SK-N-SH (cell line): ENCODE results near the gene CKS1B. TPM values are rescaled to one million over a fixed set of nuclear protein-coding genes. Genes with fewer than 3 reads are reported as not detected.

Experiments
- CTCF ChIA-PET: fragments of 300-600, 350-600 bp; formaldehyde crosslinking; extraction: SDS; loops from one replicate; lab custom pipeline; 2021; lab: Yijun Ruan, JAX
- POLR2A ChIA-PET: fragments of 350-600 bp; sonication (Branson Sonifier 250); formaldehyde crosslinking; extraction: SDS; loops from one replicate; lab custom pipeline; 2020; ENCODE audit warnings: antibody characterized with exemption, inconsistent platforms; lab: Yijun Ruan, JAX
- DNase-seq: peaks from one replicate; pipeline ENCODE4 v3.0.0; 2012
- H2AFZ ChIP-seq: fragments of 200-600 bp; sonication (generic); 2 replicates; pipeline ENCODE4 v1.8.1; 2016; ENCODE audit warnings: antibody characterized with exemption, mild to moderate bottlenecking, low read depth
- H3F3A ChIP-seq: fragments of 200-600 bp; sonication (generic); replicated peaks from 2 replicates; pipeline ENCODE3; 2016; ENCODE audit warnings: antibody characterized with exemption, mild to moderate bottlenecking; ENCODE audit not compliant: insufficient read depth
- H3K27ac ChIP-seq, 2 experiments: fragments of 200-500 bp in 1 of 2; fragments of 200-600 bp in 1 of 2; sonication (Bioruptor generic) in 1 of 2; sonication (generic), shearing (Covaris generic) in 1 of 2; 2 replicates each; pipeline versions ENCODE4 v1.5.1 to v1.6.1; 2014 to 2016; ENCODE audit warnings: low read depth in 2 of 2, inconsistent platforms in 1 of 2, low read length in 1 of 2, mild to moderate bottlenecking in 1 of 2, mixed read lengths in 1 of 2
- H3K27me3 ChIP-seq: fragments of 200-600 bp; sonication (generic), shearing (Covaris generic); 2 replicates; pipeline ENCODE4 v1.6.1; 2016; ENCODE audit warnings: mixed run types; ENCODE audit not compliant: insufficient read depth
- H3K36me3 ChIP-seq, 2 experiments: fragments of 200-500 bp in 1 of 2; fragments of 200-600 bp in 1 of 2; sonication (Bioruptor generic) in 1 of 2; sonication (generic) in 1 of 2; replicated peaks in 1 of 2; 2 replicates each; pipeline versions ENCODE3 to v1.5.1; 2014 to 2016; ENCODE audit warnings: low read length in 1 of 2, mild to moderate bottlenecking in 1 of 2; ENCODE audit not compliant: insufficient read depth in 2 of 2, control insufficient read depth in 1 of 2
- H3K4me1 ChIP-seq, 2 experiments: fragments of 200-500 bp in 1 of 2; fragments of 200-600 bp in 1 of 2; sonication (Bioruptor generic) in 1 of 2; sonication (generic), shearing (Covaris generic) in 1 of 2; 2 replicates each; pipeline versions ENCODE4 v1.5.1 to v1.6.1; 2014 to 2016; ENCODE audit warnings: low read depth in 1 of 2, low read length in 1 of 2, mixed run types in 1 of 2; ENCODE audit not compliant: insufficient read depth in 2 of 2, control insufficient read depth in 1 of 2
- H3K4me2 ChIP-seq: fragments of 200-600 bp; sonication (generic), shearing (Covaris generic); 2 replicates; pipeline ENCODE4 v1.6.1; 2017; ENCODE audit warnings: mixed run types
- H3K4me3 ChIP-seq, 2 experiments: fragments of 200-500 bp in 1 of 2; fragments of 200-600 bp in 1 of 2; sonication (Bioruptor generic) in 1 of 2; sonication (generic), shearing (Covaris generic) in 1 of 2; 2 replicates each; pipeline versions ENCODE4 v1.5.1 to v1.8.1; 2014 to 2016; ENCODE audit warnings: low read depth in 2 of 2, inconsistent platforms in 1 of 2, low read length in 1 of 2, mild to moderate bottlenecking in 1 of 2, mixed read lengths in 1 of 2, moderate library complexity in 1 of 2
- H3K79me2 ChIP-seq: fragments of 200-600 bp; sonication (generic); 2 replicates; pipeline ENCODE4 v1.8.1; 2017; ENCODE audit warnings: mild to moderate bottlenecking; ENCODE audit not compliant: insufficient read depth
- H3K9ac ChIP-seq: fragments of 200-600 bp; sonication (generic); 2 replicates; pipeline ENCODE4 v1.6.1; 2017; ENCODE audit warnings: mixed run types
- H3K9me2 ChIP-seq: fragments of 200-600 bp; sonication (generic); 2 replicates; pipeline ENCODE4 v1.6.1; 2017; ENCODE audit warnings: mixed run types
- H3K9me3 ChIP-seq: fragments of 200-600 bp; sonication (generic); 2 replicates; pipeline ENCODE4 v1.6.1; 2017; ENCODE audit warnings: mixed run types, mild to moderate bottlenecking, moderate library complexity
- H4K20me1 ChIP-seq: fragments of 200-600 bp; sonication (generic); 2 replicates; pipeline ENCODE4 v1.6.1; 2017; ENCODE audit warnings: mild to moderate bottlenecking, mixed run types; ENCODE audit not compliant: insufficient read depth
- CHD2 ChIP-seq: fragments of 150-350 bp; IDR thresholded peaks from 2 replicates; pipeline ENCODE4 v1.6.1; 2018; ENCODE audit warnings: low read length; ENCODE audit not compliant: partially characterized antibody
- EP300 ChIP-seq, 2 experiments: IDR thresholded peaks; 2 replicates each; pipeline versions ENCODE4 v1.4.0 to v1.6.1; 2012; ENCODE audit warnings: borderline replicate concordance in 1 of 2, low read depth in 1 of 2, low read length in 1 of 2
- FOXM1 ChIP-seq: IDR thresholded peaks from 2 replicates; pipeline ENCODE4 v1.4.0; 2012; ENCODE audit warnings: low read depth, mild to moderate bottlenecking
- GABPA ChIP-seq: IDR thresholded peaks from 2 replicates; pipeline ENCODE4 v1.4.0; 2012; ENCODE audit warnings: low read depth, mild to moderate bottlenecking
- MEF2A ChIP-seq: IDR thresholded peaks from 2 replicates; pipeline ENCODE4 v1.4.0; 2012; ENCODE audit warnings: low read depth, borderline replicate concordance
- NRF1 ChIP-seq: IDR thresholded peaks from 2 replicates; pipeline ENCODE4 v1.6.1; 2012; ENCODE audit warnings: low read depth, mild to moderate bottlenecking, low read length
- RAD21 ChIP-seq: IDR thresholded peaks from 2 replicates; pipeline ENCODE4 v1.6.1; 2012; ENCODE audit warnings: mild to moderate bottlenecking, low read length
- RCOR1 ChIP-seq: fragments of 150-350 bp; IDR thresholded peaks from 2 replicates; pipeline ENCODE4 v1.6.1; 2017; ENCODE audit warnings: antibody characterized with exemption, low read length
- SIN3A ChIP-seq: IDR thresholded peaks from 2 replicates; pipeline ENCODE4 v1.6.1; 2012; ENCODE audit warnings: low read depth, mild to moderate bottlenecking, low read length, moderate library complexity, borderline replicate concordance
- SMC3 ChIP-seq: IDR thresholded peaks from 2 replicates; pipeline ENCODE4 v1.6.1; 2012; ENCODE audit warnings: low read depth, low read length, improper control_type of control experiment
- TAF1 ChIP-seq: IDR thresholded peaks from 2 replicates; pipeline ENCODE4 v1.6.1; 2012; ENCODE audit warnings: low read depth, mild to moderate bottlenecking, low read length, moderate library complexity, borderline replicate concordance
- TCF12 ChIP-seq: IDR thresholded peaks from 2 replicates; pipeline ENCODE4 v1.4.0; 2012
- TEAD4 ChIP-seq: IDR thresholded peaks from 2 replicates; pipeline ENCODE4 v1.4.0; 2012; ENCODE audit warnings: mild to moderate bottlenecking, borderline replicate concordance; ENCODE audit not compliant: insufficient read depth
- USF1 ChIP-seq: IDR thresholded peaks from 2 replicates; pipeline ENCODE4 v1.4.0; 2012; ENCODE audit warnings: low read depth, borderline replicate concordance
- USF2 ChIP-seq: fragments of 150-350 bp; IDR thresholded peaks from 2 replicates; pipeline ENCODE4 v1.6.1; 2017; ENCODE audit warnings: antibody characterized with exemption, low read length, low read depth, borderline replicate concordance
- YY1 ChIP-seq: IDR thresholded peaks from 2 replicates; pipeline ENCODE4 v1.4.0; 2012; ENCODE audit warnings: low read depth, mild to moderate bottlenecking
- WGBS: methylation state at CpG from one replicate; pipeline ENCODE4 v1.1.6; 2017; ENCODE audit warnings: low lambda C conversion rate; 5-methylcytosine and 5-hydroxymethylcytosine counted together
- polyA plus RNA-seq, 3 experiments: library from polyadenylated mRNA; depleted of rRNA; stranded (reverse); fragments of >200 nt; gene quantifications; 2 replicates each; pipeline ENCODE4 v1.2.3, GENCODE V29; 2012
- TF ChIP-seq, protein P1 (sequence below): fragments of 200-600 bp; sonication (generic); IDR thresholded peaks from 2 replicates; pipeline ENCODE4 v1.6.1; 2017; ENCODE audit warnings: antibody characterized with exemption, mild to moderate bottlenecking, moderate library complexity

CKS1B gene
- polyA plus RNA-seq, 1 of the 3 experiments (the other 2 are of a cell fraction), result 308 TPM

DNA sequence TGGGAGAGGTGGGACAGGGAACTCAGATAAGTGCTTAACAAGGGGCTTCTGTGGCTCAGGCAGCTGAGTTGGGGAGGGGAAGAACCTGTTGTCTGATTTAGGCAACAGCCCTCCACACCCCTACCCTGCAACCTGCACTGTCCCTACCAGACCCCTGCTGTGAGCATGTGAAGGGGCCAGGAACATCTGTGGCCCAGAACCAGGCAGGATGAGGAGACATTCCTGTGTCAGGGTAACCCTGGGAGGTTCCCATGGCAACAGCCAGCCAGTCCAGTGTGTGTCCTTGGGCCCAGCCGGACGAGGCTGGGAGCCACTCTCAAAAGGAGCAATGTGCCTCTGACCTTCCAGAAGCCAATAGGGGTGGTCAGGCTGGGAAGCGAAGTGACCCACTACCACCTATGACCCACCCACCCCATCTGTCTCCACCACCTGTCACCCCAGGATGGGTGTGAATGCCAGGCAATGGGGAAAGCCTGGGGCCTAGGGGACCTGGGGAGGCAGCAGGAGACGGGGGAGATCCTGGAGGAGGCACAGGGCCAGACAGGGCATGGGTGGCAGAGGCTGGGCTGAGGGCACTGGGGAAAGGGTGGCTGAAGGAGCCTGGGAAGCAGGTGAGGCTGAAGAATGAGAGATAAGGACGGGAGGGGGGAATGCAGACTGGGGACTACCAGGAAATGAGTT lies 33.0 kb upstream of the CKS1B start:
- H3K79me2 ChIP-seq, result no peaks in the 10 kb centered on the region
- no peak overlapping the region for H3K4me3 ChIP-seq
- peaks cover 19% of the 10 kb centered on the region for H3F3A ChIP-seq
- 77% methylated on average over 5 of the region's 5 CpGs for WGBS
- H4K20me1 ChIP-seq, result no peaks in the 10 kb centered on the region
- no peak for TF ChIP-seq FOXM1
- no peak for TF ChIP-seq TCF12
- no peak for TF ChIP-seq USF2
- TF ChIP-seq CHD2, result no peak
- TF ChIP-seq MEF2A, result no peak
- TF ChIP-seq RCOR1, result 0 out of 2 replicates have a peak, but pooled peaks have one; percentile 14
- no peak for TF ChIP-seq YY1
- ChIA-PET POLR2A (no interaction called here), CTCF (interaction anchor here (0.8 to 6.6 kb wide), 6 partner anchors 58 to 382 kb away, joined by 3 to 34 read pairs (median 6); no protein-coding TSS in a partner anchor)
- peaks cover 0 to 11% of the 10 kb centered on the region in 2 experiments for H3K36me3 ChIP-seq
- no peak overlapping the region for H3K4me2 ChIP-seq
- no peaks in the 10 kb centered on the region for H3K9me3 ChIP-seq
- H3K9ac ChIP-seq, result no peak overlapping the region
- H3K27me3 ChIP-seq, result no peaks in the 10 kb centered on the region
- DNase-seq, result peak; percentile 65
- H3K9me2 ChIP-seq, result no peaks in the 10 kb centered on the region
- H2AFZ ChIP-seq, result no peak overlapping the region
- peak overlapping the region in 1 of 2 experiments; percentile 36; a peak in 1 of 4 replicates for H3K27ac ChIP-seq
- peaks cover 15 to 30% of the 10 kb centered on the region in 2 experiments; a peak in 3 of 4 replicates for H3K4me1 ChIP-seq

GRCh38 chr1:154943649-154944400 lies 30.7 kb upstream of the CKS1B start:
- no peak overlapping the region for H3K9ac ChIP-seq
- CTCF ChIA-PET, result interaction anchor here (0.6 to 4.9 kb wide), 46 partner anchors 7 to 516 kb away, joined by 3 to 21 read pairs (median 4); partner anchors contain the start of genes ADAM15, KRTCAP2 and PMVK
- H3K4me2 ChIP-seq, result no peak overlapping the region
- H3K9me2 ChIP-seq, result no peaks in the 10 kb centered on the region
- no peak overlapping the region; the same call in 1 of the 2 replicates for H2AFZ ChIP-seq
- H4K20me1 ChIP-seq, result no peaks in the 10 kb centered on the region
- 26% methylated on average over 6 of the region's 6 CpGs for WGBS
- no peaks in the 10 kb centered on the region for H3K27me3 ChIP-seq
- peaks cover 4 to 25% of the 10 kb centered on the region in 2 experiments; a peak in 2 of 4 replicates for H3K4me1 ChIP-seq
- DNase-seq, result peak; percentile 83
- H3K27ac ChIP-seq, result no peak overlapping the region
- peaks cover 7% of the 10 kb centered on the region for H3F3A ChIP-seq
- POLR2A ChIA-PET, result interaction anchor here (0.5 to 2.8 kb wide), 2 partner anchors 11 to 16 kb away, joined by 5 to 10 read pairs; partner anchors contain the start of gene PBXIP1
- H3K4me3 ChIP-seq, result no peak overlapping the region
- peaks cover 0 to 21% of the 10 kb centered on the region in 2 experiments for H3K36me3 ChIP-seq
- no peaks in the 10 kb centered on the region for H3K79me2 ChIP-seq
- no peaks in the 10 kb centered on the region for H3K9me3 ChIP-seq
- TF ChIP-seq TAF1 (no peak), USF1 (no peak), RAD21 (peak; percentile 80), SMC3 (peak; percentile 73; the same call in 1 of the 2 replicates), TEAD4 (no peak), USF2 (no peak), EP300 (IDR thresholded peaks at IDR 0.05; ENCODE audit: borderline replicate concordance in 1 of 2, low read depth in 1 of 2, low read length in 1 of 2) (no peak), SIN3A (no peak), NRF1 (no peak), YY1 (no peak), GABPA (no peak)
- TF ChIP-seq, protein P1, sequence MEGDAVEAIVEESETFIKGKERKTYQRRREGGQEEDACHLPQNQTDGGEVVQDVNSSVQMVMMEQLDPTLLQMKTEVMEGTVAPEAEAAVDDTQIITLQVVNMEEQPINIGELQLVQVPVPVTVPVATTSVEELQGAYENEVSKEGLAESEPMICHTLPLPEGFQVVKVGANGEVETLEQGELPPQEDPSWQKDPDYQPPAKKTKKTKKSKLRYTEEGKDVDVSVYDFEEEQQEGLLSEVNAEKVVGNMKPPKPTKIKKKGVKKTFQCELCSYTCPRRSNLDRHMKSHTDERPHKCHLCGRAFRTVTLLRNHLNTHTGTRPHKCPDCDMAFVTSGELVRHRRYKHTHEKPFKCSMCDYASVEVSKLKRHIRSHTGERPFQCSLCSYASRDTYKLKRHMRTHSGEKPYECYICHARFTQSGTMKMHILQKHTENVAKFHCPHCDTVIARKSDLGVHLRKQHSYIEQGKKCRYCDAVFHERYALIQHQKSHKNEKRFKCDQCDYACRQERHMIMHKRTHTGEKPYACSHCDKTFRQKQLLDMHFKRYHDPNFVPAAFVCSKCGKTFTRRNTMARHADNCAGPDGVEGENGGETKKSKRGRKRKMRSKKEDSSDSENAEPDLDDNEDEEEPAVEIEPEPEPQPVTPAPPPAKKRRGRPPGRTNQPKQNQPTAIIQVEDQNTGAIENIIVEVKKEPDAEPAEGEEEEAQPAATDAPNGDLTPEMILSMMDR, result peak; percentile 82
